ENCODE results near the gene SLC12A9.

DNA sequence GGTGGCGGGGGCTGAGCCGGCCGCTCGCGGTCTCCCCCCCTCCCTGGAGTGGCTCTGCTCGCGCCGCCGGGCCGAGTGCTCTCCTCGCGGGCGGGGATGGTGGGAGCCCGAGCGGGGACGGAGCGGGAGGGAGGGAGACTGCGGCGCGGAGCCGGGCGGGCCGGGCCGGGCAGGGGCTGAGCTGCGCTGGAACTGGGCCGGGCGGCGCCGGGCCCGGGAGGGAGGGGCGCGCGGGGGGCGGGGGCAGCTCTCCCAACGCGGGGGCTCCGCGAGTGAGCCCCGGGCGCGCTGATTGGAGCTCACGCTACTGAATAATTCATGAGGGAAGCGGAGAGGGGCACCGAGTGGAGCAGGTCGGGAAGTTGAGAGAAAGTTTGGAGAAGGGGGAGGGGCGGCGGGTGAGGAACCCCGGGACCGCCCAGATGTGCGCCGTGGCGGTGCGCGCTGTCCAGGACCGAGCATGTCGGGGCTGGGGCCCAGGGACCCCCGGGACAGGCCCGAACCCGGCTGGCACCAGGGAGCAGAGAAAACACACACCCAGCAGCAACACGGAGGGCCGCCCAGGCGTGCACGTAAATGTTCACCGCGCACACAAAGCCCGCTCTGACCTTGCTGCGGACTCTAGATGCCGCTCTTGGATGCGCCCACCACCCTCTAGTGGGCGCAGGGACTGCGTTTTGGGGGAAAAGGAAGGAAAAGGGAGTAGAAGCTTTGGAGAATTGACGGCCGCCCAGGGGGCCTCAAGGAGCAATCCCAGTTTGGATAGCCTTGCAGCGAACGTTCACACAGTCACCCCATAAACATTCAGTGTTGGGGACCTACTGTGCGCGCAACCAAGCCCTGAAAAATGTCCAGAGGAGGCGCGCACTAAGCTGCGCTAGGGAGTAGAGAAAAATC is 24.9 kb upstream of the SLC12A9 start, which contains the start of gene EPHB4:
- TF ChIP-seq, protein P1, sequence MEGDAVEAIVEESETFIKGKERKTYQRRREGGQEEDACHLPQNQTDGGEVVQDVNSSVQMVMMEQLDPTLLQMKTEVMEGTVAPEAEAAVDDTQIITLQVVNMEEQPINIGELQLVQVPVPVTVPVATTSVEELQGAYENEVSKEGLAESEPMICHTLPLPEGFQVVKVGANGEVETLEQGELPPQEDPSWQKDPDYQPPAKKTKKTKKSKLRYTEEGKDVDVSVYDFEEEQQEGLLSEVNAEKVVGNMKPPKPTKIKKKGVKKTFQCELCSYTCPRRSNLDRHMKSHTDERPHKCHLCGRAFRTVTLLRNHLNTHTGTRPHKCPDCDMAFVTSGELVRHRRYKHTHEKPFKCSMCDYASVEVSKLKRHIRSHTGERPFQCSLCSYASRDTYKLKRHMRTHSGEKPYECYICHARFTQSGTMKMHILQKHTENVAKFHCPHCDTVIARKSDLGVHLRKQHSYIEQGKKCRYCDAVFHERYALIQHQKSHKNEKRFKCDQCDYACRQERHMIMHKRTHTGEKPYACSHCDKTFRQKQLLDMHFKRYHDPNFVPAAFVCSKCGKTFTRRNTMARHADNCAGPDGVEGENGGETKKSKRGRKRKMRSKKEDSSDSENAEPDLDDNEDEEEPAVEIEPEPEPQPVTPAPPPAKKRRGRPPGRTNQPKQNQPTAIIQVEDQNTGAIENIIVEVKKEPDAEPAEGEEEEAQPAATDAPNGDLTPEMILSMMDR (IDR thresholded peaks at IDR 0.05) = no peak
- TF ChIP-seq EZH2 (IDR thresholded peaks at IDR 0.05; ENCODE audit: borderline replicate concordance, insufficient read depth, low read depth, low read length, poor library complexity, severe bottlenecking) = no peak

All from B cell (primary cell).